Measurements from ENCODE around the gene RBM12. TPM values are rescaled to one million over a fixed set of nuclear protein-coding genes. Genes with fewer than 3 reads are reported as not detected.

The RBM12 gene, protein sequence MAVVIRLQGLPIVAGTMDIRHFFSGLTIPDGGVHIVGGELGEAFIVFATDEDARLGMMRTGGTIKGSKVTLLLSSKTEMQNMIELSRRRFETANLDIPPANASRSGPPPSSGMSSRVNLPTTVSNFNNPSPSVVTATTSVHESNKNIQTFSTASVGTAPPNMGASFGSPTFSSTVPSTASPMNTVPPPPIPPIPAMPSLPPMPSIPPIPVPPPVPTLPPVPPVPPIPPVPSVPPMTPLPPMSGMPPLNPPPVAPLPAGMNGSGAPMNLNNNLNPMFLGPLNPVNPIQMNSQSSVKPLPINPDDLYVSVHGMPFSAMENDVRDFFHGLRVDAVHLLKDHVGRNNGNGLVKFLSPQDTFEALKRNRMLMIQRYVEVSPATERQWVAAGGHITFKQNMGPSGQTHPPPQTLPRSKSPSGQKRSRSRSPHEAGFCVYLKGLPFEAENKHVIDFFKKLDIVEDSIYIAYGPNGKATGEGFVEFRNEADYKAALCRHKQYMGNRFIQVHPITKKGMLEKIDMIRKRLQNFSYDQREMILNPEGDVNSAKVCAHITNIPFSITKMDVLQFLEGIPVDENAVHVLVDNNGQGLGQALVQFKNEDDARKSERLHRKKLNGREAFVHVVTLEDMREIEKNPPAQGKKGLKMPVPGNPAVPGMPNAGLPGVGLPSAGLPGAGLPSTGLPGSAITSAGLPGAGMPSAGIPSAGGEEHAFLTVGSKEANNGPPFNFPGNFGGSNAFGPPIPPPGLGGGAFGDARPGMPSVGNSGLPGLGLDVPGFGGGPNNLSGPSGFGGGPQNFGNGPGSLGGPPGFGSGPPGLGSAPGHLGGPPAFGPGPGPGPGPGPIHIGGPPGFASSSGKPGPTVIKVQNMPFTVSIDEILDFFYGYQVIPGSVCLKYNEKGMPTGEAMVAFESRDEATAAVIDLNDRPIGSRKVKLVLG
- total RNA-seq: 10 to 100 TPM; 22.8 to 35.4 (median 24.2) TPM

DNA sequence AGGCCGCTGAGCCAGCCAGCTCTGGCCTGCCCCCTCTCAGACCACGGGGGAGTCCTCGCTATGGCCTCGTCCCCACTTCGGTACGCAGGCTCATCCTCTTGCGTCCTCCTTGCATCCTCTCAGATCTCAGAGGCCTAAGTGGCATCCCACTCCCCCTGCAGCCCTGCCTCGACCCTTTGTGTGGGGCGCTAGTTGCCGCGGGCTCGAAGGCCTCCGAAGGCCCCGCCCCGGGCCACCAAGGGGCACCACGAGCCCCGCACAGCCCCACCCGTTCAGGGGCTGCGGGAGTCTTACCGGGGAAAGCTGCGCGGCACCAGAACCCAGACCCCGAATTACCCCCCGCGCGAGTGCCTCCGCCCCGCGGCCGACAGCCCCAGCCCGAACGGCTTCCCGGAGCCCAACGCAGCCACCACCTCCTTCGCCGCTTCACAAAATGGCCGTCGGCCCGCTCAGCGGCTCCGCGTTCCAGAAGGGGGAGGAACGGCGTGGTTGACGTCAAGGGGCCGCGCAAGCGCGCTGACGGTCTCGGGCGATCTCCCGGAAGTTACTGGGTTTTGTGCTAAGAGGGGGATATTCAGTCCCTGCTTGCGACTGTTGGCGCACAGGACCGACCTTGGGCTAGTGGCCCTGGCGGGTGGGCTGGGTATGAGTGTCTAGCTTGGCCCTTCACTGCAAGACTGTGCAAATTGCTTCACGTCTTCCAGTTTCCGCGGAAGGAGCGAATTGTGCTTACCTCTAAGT, at the start of gene RBM12, which contains the start of gene CPNE1:
RBM12 (minus strand) TSS at position 435 of the 741 bp plus-strand sequence. CDS start 9,578 bp downstream, outside the sequence.
CPNE1 (minus strand) TSS at position 435 of the 741 bp plus-strand sequence. CDS start 31,977 bp downstream, outside the sequence.
- TF ChIP-seq, protein P1, sequence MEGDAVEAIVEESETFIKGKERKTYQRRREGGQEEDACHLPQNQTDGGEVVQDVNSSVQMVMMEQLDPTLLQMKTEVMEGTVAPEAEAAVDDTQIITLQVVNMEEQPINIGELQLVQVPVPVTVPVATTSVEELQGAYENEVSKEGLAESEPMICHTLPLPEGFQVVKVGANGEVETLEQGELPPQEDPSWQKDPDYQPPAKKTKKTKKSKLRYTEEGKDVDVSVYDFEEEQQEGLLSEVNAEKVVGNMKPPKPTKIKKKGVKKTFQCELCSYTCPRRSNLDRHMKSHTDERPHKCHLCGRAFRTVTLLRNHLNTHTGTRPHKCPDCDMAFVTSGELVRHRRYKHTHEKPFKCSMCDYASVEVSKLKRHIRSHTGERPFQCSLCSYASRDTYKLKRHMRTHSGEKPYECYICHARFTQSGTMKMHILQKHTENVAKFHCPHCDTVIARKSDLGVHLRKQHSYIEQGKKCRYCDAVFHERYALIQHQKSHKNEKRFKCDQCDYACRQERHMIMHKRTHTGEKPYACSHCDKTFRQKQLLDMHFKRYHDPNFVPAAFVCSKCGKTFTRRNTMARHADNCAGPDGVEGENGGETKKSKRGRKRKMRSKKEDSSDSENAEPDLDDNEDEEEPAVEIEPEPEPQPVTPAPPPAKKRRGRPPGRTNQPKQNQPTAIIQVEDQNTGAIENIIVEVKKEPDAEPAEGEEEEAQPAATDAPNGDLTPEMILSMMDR (IDR thresholded peaks at IDR 0.05; ENCODE audit: low read depth): no peak

DNA sequence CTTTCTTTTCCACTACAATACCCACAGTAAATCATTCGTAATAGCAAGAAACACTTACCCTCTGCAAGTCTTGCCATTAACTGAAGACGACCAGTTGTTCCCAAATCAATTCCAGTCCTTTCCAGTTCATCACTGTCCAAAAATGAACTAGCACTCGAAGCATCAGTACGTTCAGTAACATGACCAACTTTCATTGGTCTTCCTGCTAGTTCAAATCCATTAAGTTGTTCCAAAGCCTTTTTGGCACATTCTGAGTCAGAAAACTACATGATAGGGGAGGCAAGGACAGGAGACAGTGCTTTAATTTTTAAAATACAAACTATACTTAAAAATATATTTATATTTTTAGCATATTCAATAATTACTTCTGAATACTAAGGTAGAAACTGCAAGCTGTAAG, 49.4 kb upstream of the RBM12 start:
- TF ChIP-seq, protein P1 (IDR thresholded peaks at IDR 0.05; ENCODE audit: low read depth): no peak

DNA sequence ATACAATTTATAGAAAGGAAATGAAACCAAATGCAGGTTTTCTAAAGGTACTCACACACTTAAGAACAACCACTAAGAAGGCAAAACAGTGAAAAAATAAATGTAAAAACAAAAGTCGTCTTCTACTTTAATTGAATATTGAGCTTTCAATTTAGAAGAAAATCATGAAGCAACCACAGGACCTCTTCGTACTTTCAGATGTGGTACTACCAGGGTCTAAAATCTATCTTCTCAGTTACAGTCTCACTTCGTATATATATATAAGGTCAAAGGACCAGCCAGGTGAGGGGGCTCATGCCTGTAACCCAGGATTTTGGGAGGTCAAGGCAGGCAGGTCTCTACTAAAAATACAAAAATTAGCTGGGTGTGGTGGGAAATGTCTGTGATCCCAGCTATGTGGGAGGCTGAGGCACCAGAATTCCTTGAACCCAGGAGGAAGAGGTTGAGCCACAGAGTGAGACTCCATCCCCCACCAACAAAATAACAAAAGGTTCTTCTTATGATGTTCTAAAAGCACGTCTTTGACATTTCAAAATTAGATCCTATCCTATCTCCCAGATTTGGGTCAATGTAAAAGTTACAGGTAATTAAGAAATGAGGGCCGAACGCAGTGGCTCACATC, 47.0 kb upstream of the RBM12 start:
- TF ChIP-seq, protein P1 (IDR thresholded peaks at IDR 0.05; ENCODE audit: low read depth): no peak

DNA sequence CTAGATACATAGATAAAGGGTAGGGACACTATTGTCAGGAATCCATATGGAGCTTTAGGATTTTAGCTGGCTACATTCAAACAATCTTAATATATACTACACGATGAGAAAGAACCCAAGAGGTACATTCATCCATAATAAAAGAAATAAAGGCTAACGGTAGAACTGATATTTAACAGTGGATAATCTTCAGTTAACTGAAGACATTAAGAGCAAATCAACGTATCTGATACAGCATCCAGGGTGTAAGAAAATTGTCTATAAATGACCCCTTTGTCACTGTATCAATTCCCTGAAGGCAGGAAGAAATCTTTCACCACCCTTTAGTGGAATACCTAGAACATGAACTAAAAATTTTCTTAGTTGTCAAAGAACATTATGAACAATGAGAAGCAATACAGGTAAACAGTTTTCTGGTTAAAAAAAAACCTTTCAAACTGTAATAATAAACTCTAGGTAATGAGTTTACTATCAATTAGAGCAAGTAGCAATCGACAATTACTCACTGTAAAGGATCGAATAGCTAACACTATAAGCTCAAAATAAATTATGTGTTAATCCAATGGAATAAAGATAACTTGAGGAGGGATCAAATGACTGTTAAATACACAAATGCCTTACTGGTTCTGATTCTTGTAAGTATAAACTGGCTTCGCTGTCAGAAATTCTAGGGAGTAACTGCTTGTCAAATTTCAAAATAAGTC, 46.3 kb upstream of the RBM12 start:
- TF ChIP-seq, protein P1 (IDR thresholded peaks at IDR 0.05; ENCODE audit: low read depth): no peak

DNA sequence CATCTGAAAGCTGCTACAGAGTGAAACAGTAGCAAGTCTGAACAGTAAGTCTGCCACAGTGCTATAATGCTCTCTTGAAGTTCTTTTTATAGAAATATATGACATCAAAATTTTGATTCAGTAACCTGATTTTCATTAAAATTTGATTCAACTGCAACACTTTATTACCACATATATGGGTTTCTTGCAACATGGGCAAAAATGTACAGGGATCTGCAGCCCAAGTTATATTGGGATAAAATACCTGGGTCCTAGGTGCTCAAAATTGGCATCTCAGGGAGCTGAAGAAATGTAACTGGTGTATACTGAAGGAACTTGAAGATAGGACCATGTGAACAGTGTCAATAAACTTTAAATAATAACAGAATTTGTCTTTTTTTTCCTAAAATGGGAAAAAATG, 45.3 kb upstream of the RBM12 start:
- TF ChIP-seq, protein P1 (IDR thresholded peaks at IDR 0.05; ENCODE audit: low read depth): no peak

DNA sequence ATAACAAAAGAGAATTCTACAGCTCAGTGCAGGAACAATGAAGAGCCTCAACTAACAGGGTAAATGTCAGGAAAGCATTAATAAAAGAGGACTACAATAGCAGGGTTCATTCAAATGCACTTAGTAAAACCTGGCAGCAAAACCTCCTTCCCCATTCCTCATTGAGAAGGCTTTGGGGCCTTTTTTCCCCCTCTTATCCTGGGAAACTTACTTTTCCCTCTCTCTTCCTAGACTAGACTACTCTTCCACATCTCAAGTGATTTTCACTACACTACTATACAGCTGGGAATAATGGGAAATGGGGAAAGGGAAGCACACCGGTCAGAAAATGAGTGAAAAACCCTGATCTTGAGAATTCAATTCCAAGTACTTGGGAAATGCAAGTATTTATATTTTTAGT, 44.6 kb upstream of the RBM12 start:
- TF ChIP-seq, protein P1 (IDR thresholded peaks at IDR 0.05; ENCODE audit: low read depth): no peak

Data from subcutaneous adipose tissue (tissue), 4 donors.